A673 (cell line): ENCODE data around the gene RAB8B. TPM values are rescaled to one million over a fixed set of nuclear protein-coding genes. Genes with fewer than 3 reads are reported as not detected.

Experiments used
- BruUV-seq: library from RNA; stranded (reverse); fragments of 400-500 nt; replicated peaks from 2 replicates; lab custom pipeline; 2021; lab: Mats Ljungman, UMichigan
- CTCF ChIA-PET: fragments of 300-600 bp; sonication (Branson Sonifier 250); formaldehyde crosslinking; loops from one replicate; lab custom pipeline; 2022; ENCODE audit warnings: antibody characterized with exemption; lab: Charles Lee
- POLR2A ChIA-PET: fragments of 300-600 bp; sonication (Branson Sonifier 250); formaldehyde crosslinking; loops from one replicate; lab custom pipeline; 2022; ENCODE audit warnings: antibody characterized with exemption; ENCODE audit not compliant: low non-redundant PET; lab: Charles Lee
- DNase-seq: peaks from one replicate; pipeline ENCODE4 v3.0.0-alpha.2; 2015; ENCODE audit warnings: low spot score
- H3K27ac ChIP-seq: fragments of 200-600 bp; sonication (generic); 2 replicates; pipeline ENCODE4 v1.5.1; 2016; ENCODE audit warnings: mixed run types, low read depth, mild to moderate bottlenecking, mixed read lengths, antibody characterized with exemption, low read length; ENCODE audit not compliant: poor library complexity, severe bottlenecking
- H3K27me3 ChIP-seq: fragments of 200-600 bp; sonication (generic); replicated peaks from 2 replicates; pipeline ENCODE4 v1.6.1; 2017; ENCODE audit warnings: mixed run types, low read depth, mild to moderate bottlenecking, mixed read lengths, antibody characterized with exemption, low read length; ENCODE audit not compliant: insufficient read depth, poor library complexity
- H3K36me3 ChIP-seq: fragments of 200-600 bp; sonication (generic); 2 replicates; pipeline ENCODE4 v1.6.1; 2016; ENCODE audit warnings: mixed run types, mild to moderate bottlenecking, mixed read lengths, antibody characterized with exemption, low read length; ENCODE audit not compliant: insufficient read depth, poor library complexity, severe bottlenecking
- H3K4me1 ChIP-seq: fragments of 200-600 bp; sonication (generic); 2 replicates; pipeline ENCODE4 v1.6.1; 2017; ENCODE audit warnings: mixed run types, mild to moderate bottlenecking, mixed read lengths, antibody characterized with exemption, low read length; ENCODE audit not compliant: insufficient read depth, poor library complexity, severe bottlenecking
- H3K4me3 ChIP-seq: fragments of 200-600 bp; sonication (generic); 2 replicates; pipeline ENCODE4 v1.5.1; 2016; ENCODE audit warnings: low read depth, mixed run types, mild to moderate bottlenecking, mixed read lengths, low read length; ENCODE audit not compliant: poor library complexity, severe bottlenecking
- H3K9me3 ChIP-seq: fragments of 200-600 bp; sonication (generic); 2 replicates; pipeline ENCODE4 v1.6.1; 2016; ENCODE audit warnings: mixed run types, low read depth, mild to moderate bottlenecking, mixed read lengths, antibody characterized with exemption, low read length; ENCODE audit not compliant: poor library complexity, severe bottlenecking
- EZH2 ChIP-seq: fragments of 200-600 bp; sonication (generic); IDR thresholded peaks from 2 replicates; pipeline ENCODE4 v1.6.1; 2017; ENCODE audit warnings: borderline replicate concordance, low read depth, mild to moderate bottlenecking, mixed read lengths, antibody characterized with exemption, low read length; ENCODE audit not compliant: poor library complexity, severe bottlenecking
- intact Hi-C: fragments of 100-400 bp; cut with micrococcal nuclease; formaldehyde crosslinking; loops from one replicate; pipeline ENCODE4 v1.10.0; 2022; ENCODE audit not compliant: unreplicated experiment
- total RNA-seq: library from RNA; stranded (reverse); gene quantifications from 2 replicates; pipeline ENCODE4 v1.2.3, GENCODE V29; 2021
- TF ChIP-seq, protein P1 (sequence below): fragments of 300-800, 200-600 bp; sonication (generic); conservative IDR thresholded peaks from 2 replicates; pipeline ENCODE4 v1.5.1; 2017; ENCODE audit warnings: low read depth, mild to moderate bottlenecking, antibody characterized with exemption, low read length, moderate library complexity, mixed read lengths

The RAB8B gene
- total RNA-seq, 1 experiment from 2014 or later, result 29.1 TPM

- TF ChIP-seq, protein P1, sequence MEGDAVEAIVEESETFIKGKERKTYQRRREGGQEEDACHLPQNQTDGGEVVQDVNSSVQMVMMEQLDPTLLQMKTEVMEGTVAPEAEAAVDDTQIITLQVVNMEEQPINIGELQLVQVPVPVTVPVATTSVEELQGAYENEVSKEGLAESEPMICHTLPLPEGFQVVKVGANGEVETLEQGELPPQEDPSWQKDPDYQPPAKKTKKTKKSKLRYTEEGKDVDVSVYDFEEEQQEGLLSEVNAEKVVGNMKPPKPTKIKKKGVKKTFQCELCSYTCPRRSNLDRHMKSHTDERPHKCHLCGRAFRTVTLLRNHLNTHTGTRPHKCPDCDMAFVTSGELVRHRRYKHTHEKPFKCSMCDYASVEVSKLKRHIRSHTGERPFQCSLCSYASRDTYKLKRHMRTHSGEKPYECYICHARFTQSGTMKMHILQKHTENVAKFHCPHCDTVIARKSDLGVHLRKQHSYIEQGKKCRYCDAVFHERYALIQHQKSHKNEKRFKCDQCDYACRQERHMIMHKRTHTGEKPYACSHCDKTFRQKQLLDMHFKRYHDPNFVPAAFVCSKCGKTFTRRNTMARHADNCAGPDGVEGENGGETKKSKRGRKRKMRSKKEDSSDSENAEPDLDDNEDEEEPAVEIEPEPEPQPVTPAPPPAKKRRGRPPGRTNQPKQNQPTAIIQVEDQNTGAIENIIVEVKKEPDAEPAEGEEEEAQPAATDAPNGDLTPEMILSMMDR, result no peak
- no peak for TF ChIP-seq EZH2
- Histone ChIP-seq H3K9me3 (no peaks in the 10 kb centered on the region), H3K27me3 (no peaks in the 10 kb centered on the region), H3K4me1 (peaks cover 2% of the 10 kb centered on the region), H3K36me3 (no peaks in the 10 kb centered on the region), H3K27ac (no peak overlapping the region), H3K4me3 (no peak overlapping the region)
- DNase-seq, result no peak
- no TSS peak for BruUV-seq
- ChIA-PET CTCF (no interaction called here), POLR2A (no interaction called here)
- intact Hi-C loops, result no loop called here
Measured at GRCh38 chr15:63226155-63226883, 36.9 kb downstream of the RAB8B start.

DNA sequence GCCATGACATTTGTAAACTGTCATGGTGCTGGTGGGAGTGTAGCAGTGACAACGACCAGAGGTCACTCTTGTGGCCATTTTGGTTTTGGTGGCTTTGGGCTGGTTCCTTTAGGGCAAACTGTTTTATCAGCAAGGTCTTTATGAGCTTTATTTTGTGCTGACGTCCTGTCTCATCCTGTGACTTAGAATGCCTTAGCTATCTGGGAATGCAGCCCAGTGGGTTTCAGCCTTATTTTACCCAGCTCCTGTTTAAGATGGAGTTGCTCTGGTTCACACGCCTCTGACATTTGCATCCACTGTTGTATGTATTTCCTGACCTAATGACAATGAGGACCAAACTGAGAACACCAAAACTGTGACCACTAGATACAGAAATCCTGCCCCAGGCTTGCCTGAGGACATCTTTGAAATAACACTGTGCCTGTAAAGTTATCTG lies 37.6 kb downstream of the RAB8B start:
- no peaks in the 10 kb centered on the region for H3K9me3 ChIP-seq
- no peak for DNase-seq
- no peak overlapping the region for H3K4me3 ChIP-seq
- H3K27ac ChIP-seq, result no peak overlapping the region
- CTCF ChIA-PET, result no interaction called here
- POLR2A ChIA-PET, result no interaction called here
- peaks cover 9% of the 10 kb centered on the region for H3K4me1 ChIP-seq
- H3K27me3 ChIP-seq, result no peaks in the 10 kb centered on the region
- intact Hi-C loops, result no loop called here
- no peaks in the 10 kb centered on the region for H3K36me3 ChIP-seq
- no TSS peak for BruUV-seq
- TF ChIP-seq EZH2, result no peak
- TF ChIP-seq, protein P1, result no peak

GRCh38 chr15:63227689-63228088 lies 38.3 kb downstream of the RAB8B start:
- H3K27me3 ChIP-seq, result no peaks in the 10 kb centered on the region
- no peaks in the 10 kb centered on the region for H3K36me3 ChIP-seq
- POLR2A ChIA-PET, result no interaction called here
- DNase-seq, result no peak
- TF ChIP-seq, protein P1, result no peak
- TF ChIP-seq EZH2, result no peak
- peaks cover 16% of the 10 kb centered on the region for H3K4me1 ChIP-seq
- H3K9me3 ChIP-seq, result no peaks in the 10 kb centered on the region
- CTCF ChIA-PET, result no interaction called here
- intact Hi-C loops, result no loop called here
- BruUV-seq, result no TSS peak
- H3K4me3 ChIP-seq, result no peak overlapping the region
- H3K27ac ChIP-seq, result no peak overlapping the region
